Measurements from ENCODE around the gene ILKAP. TPM values are rescaled to one million over a fixed set of nuclear protein-coding genes. Genes with fewer than 3 reads are reported as not detected.

ILKAP gene
- total and polyA plus RNA-seq, 2 donors (not counting 1 experiment from before 2014, with no cell fraction given) = 82.5 to 98.6 TPM

DNA sequence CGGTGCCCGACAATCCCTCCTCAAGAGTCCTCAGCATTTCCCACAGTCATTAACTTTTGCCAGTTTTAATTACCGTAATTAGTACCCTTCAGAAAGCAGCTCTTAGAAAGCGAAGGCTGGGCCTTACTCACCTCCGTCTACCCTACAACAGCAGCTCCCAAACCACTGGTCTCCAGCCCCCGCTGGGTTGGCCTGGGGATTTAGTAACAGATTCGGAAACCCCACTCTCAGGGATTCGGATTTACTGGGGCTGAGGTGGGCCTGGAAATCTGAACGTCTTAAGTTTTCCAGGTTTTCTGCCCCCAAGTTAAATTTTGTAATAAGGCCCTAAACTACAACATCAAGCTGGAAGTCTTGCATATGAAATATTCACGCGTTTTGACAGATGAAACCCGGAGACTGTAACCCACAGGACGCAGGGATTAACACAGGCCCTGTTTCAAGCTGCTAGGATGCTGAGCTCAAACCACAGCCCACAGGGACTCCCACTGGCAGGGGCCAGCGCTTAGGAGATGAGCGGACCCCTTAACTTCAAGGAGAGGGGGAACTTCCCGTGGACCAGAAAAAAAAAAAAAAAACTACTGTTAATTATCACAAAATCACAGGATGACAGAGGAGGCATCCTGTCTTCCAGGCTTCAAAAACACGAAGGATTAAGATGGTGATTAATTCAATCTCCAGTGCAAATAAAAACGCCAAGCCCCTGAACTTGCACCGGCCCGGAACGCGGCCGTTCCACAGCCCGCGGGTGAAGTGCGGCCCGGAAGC, 985 bp downstream of the ILKAP start:
- DNase-seq = no peak
- H3K9me3 Mint-ChIP-seq (ENCODE audit: insufficient read depth) = no peaks in the 10 kb centered on the region
- H2AFZ ChIP-seq (ENCODE audit: insufficient read depth, low read depth, low read length, poor library complexity, severe bottlenecking) = peak overlapping the region; percentile 63

More for the DNA sequence above, 985 bp downstream of the ILKAP start:
- peaks cover 50% of the 10 kb centered on the region for H3K4me1 Mint-ChIP-seq
- Histone ChIP-seq H3K27me3 (replicated peaks in 1 of 4; ENCODE audit: control extremely low read depth in 1 of 4, control insufficient read depth in 3 of 4, insufficient read depth in 4 of 4, low read length in 3 of 4) (peaks cover 0 to 3% (median 0%) of the 10 kb centered on the region in 4 experiments), H3K4me3 (ENCODE audit: control extremely low read depth in 1 of 5, extremely low read depth in 1 of 5, insufficient read depth in 1 of 5, low read depth in 2 of 5, low read length in 4 of 5) (peak overlapping the region; percentile 42 to 72 (median 58)), H3K4me2 (replicated peaks; ENCODE audit: low read depth, low read length, poor library complexity, severe bottlenecking) (peak overlapping the region; percentile 93), H3K79me2 (ENCODE audit: control insufficient read depth, insufficient read depth, low read length) (peaks cover 56% of the 10 kb centered on the region), H3K36me3 (replicated peaks in 1 of 2; ENCODE audit: control extremely low read depth in 1 of 2, control insufficient read depth in 1 of 2, extremely low read depth in 1 of 2, insufficient read depth in 2 of 2, low read length in 1 of 2) (no peaks in the 10 kb centered on the region), H3K9ac (ENCODE audit: low read length) (peak overlapping the region; percentile 86), H3K27ac (ENCODE audit: low read length in 2 of 2) (peak overlapping the region; percentile 44 to 93), H3K9me3 (ENCODE audit: control extremely low read depth in 1 of 3, control insufficient read depth in 2 of 3, insufficient read depth in 1 of 3, low read length in 2 of 3) (peaks cover 0 to 3% (median 0%) of the 10 kb centered on the region in 3 donors), H3K4me1 (ENCODE audit: control insufficient read depth in 2 of 2, insufficient read depth in 2 of 2, low read length in 2 of 2) (peaks cover 23 to 31% of the 10 kb centered on the region in 2 donors), H4K20me1 (ENCODE audit: control insufficient read depth, insufficient read depth, low read length, poor library complexity, severe bottlenecking) (peaks cover 54% of the 10 kb centered on the region)
- no peaks in the 10 kb centered on the region for H3K27me3 Mint-ChIP-seq
- no peak for ATAC-seq (ENCODE audit: low read depth)
- H3K27ac Mint-ChIP-seq = peak overlapping the region; percentile 80
- intact Hi-C loops (cut with micrococcal nuclease) = loop anchor here (1.0 to 2.0 kb wide), 6 partner anchors 28 to 236 kb away; no protein-coding TSS in a partner anchor
- peak overlapping the region; percentile 86 for H3K4me3 Mint-ChIP-seq
- ChIA-PET POLR2A (no interaction called here), CTCF (interaction anchor here (0.6 to 1.1 kb wide), 2 partner anchors 42 to 478 kb away, joined by 4 to 5 read pairs; no protein-coding TSS in a partner anchor)
- 10% methylated on average over 17 of the region's 27 CpGs for WGBS (ENCODE audit: insufficient coverage)
- TF ChIP-seq CTCF (IDR thresholded peaks at IDR 0.05) (no peak), EZH2 (IDR thresholded peaks at IDR 0.05; ENCODE audit: borderline replicate concordance, insufficient read depth, low read depth, low read length, poor library complexity, severe bottlenecking) (no peak)
